ENCODE measurements around the gene ARHGAP22.

DNA sequence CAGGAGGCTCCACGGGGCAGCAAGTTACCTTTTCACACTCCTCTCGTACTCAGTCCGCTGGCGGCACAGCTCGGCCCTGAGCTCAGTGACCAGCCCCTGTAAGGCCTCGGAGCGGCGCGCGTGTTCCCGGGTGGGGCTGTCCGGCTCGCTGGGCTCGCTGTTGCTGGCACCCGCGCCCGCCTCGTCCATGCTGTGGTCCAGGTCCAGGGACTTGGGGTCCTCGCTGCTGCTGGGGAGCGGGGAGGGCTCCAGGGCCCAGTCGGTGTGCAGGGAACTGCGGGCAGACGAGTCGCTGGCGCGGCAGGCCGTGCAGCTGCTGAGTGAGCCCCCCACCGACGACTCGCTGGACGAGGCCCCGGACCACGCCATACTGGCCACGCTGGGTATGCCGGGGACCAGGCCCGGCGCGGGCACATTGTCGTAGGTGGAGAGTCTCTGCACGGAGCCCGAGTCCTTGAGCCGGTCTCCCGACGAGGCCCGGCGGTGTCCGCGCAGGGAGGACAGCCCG, 154.6 kb downstream of the ARHGAP22 start:
- TF ChIP-seq, protein P1, sequence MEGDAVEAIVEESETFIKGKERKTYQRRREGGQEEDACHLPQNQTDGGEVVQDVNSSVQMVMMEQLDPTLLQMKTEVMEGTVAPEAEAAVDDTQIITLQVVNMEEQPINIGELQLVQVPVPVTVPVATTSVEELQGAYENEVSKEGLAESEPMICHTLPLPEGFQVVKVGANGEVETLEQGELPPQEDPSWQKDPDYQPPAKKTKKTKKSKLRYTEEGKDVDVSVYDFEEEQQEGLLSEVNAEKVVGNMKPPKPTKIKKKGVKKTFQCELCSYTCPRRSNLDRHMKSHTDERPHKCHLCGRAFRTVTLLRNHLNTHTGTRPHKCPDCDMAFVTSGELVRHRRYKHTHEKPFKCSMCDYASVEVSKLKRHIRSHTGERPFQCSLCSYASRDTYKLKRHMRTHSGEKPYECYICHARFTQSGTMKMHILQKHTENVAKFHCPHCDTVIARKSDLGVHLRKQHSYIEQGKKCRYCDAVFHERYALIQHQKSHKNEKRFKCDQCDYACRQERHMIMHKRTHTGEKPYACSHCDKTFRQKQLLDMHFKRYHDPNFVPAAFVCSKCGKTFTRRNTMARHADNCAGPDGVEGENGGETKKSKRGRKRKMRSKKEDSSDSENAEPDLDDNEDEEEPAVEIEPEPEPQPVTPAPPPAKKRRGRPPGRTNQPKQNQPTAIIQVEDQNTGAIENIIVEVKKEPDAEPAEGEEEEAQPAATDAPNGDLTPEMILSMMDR (conservative IDR thresholded peaks at IDR 0.05; ENCODE audit: low read depth, low read length), result no peak
- TF ChIP-seq ELK1 (IDR thresholded peaks at IDR 0.05; ENCODE audit: borderline replicate concordance, low read depth, low read length), result no peak
- no peak for TF ChIP-seq SMC3 (IDR thresholded peaks at IDR 0.05; ENCODE audit: low read depth, low read length)
- TF ChIP-seq MAFK (IDR thresholded peaks at IDR 0.05; ENCODE audit: low read depth, low read length), result no peak
- TF ChIP-seq POLR2A (IDR thresholded peaks at IDR 0.05; ENCODE audit: low read depth, low read length), result no peak
- no peak for TF ChIP-seq FOS (IDR thresholded peaks at IDR 0.05; ENCODE audit: low read depth, low read length)
- no peak for TF ChIP-seq NFE2L2 (IDR thresholded peaks at IDR 0.05; ENCODE audit: low read depth, low read length)
- TF ChIP-seq CEBPB (IDR thresholded peaks at IDR 0.05; ENCODE audit: low read depth, low read length), result no peak
- TF ChIP-seq CHD1 (IDR thresholded peaks at IDR 0.05; ENCODE audit: low read depth, low read length), result no peak

Data from IMR-90 (cell line).